A673 (cell line): ENCODE data around the gene C16orf74.

Source experiments
- CTCF ChIP-seq: fragments of 300-800, 200-600 bp; sonication (generic); conservative IDR thresholded peaks from 2 replicates; pipeline ENCODE4 v1.5.1; 2017; ENCODE audit warnings: low read depth, mild to moderate bottlenecking, antibody characterized with exemption, low read length, moderate library complexity, mixed read lengths
- EZH2 ChIP-seq: fragments of 200-600 bp; sonication (generic); IDR thresholded peaks from 2 replicates; pipeline ENCODE4 v1.6.1; 2017; ENCODE audit warnings: borderline replicate concordance, low read depth, mild to moderate bottlenecking, mixed read lengths, antibody characterized with exemption, low read length; ENCODE audit not compliant: poor library complexity, severe bottlenecking

GRCh38 chr16:85683363-85683762, 67.5 kb downstream of the C16orf74 start:
- TF ChIP-seq CTCF (no peak), EZH2 (no peak)
